Stimulated activated CD8-positive, alpha-beta memory T cell treated with anti-CD3 and anti-CD28 coated beads, Interleukin-12 subunit alpha, Interleukin-12 subunit beta, amount 100 ng/mL, for 1 hour (primary cell): Measurements from ENCODE around the gene CASR.

Experiments used
- DNase-seq: peaks from one replicate; pipeline ENCODE4 v3.0.0-alpha.2; 2020; ENCODE audit warnings: low read depth

Gene CASR

DNA sequence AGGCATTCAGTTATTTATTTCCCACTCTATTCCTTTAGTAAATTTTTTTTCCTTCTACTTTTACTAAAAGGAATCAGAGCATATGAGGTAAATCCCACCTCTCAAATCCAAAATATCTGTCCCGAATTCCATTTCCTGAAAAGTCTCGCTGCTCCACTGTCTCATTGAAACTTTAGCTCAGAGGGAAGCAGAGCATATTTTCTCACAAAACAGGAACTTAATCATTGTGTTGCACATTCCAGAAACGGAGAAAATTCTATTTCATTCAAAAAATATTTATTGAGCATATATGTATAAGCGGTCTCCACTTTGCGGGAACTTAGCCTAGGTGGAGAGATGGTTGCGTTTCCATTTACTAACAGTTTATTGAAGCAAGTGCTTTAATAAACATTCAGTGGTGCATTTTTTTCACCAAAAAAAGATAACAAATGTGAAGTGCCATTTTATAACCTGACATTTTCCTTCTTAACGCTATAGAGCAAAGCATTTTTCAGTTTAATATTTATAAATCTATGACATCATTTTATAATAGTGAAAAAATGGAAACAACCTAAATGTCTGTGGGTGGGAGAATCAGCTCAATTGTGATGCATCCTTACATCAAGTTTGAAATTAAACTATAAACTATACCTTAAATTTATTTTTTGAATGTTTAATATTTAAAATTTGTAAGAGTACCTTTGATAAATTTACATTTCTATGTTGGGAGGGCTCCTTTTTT, 74.3 kb downstream of the CASR start:
- no peak for DNase-seq

DNA sequence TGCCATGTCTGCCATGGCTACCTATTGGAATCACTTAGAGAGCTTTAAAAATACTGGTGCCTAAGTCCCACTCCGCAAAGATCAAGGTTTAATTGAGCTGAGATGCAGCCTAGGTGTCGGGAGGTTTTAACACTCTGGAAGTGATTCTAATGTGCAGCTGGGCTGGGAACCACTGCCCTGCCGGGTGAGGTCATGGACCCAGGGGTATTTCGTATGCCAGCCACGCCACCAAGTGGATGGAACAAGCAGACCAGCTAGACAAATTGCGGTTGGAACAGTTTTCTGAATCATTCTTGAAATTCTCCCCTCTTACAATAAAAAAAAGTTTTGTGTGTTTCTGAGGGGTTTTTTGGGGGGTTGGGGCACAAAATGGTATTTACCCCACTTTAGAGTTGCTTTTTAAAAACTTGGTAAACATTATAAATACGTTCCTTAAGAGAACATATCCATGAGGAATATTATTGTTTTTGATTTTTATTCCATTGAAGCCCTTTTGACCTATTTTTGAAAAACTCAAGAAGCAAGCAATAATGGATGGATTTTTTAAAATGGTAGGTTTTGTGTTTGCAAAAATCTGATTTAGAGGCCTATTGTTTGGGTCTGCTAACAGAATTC, 75.4 kb downstream of the CASR start:
- peak; percentile 5 for DNase-seq

DNA sequence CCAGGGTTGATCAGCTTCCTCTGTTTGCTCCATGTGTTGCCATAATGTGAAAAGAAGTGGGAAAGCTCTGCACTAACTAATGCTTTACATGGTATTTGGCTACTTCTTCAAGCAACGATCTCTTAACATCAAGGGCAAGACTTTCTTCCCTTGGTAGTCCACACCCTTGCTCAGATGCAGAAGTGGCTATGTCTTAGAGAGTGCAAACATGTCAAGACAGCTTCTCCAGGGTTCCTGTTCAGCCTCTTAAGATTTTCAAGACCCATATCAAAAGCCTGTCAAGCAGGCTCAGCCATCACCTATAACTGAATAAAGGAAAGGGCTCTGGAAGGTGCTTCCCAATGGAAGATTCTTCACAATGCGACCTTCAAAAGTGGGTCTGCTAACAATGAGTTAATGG, 76.7 kb downstream of the CASR start:
- no peak for DNase-seq

DNA sequence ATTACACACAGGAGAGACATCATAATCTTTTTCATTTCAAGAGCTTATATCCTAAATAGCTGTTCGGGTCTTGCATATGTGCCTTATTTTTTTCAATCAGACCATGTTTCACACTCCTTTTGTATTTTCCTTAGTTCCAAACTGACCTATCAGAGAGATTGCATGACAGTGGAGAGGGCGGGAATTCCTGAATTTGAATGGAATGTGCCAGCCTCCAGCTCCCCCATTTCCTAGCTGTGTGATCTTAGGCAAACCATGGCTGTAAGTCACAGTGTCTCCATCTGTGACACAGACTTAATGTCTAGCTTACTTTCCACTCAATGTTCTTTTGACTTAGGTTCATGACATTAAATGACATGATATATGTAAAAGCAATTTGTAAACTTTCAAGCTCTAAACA, 79.6 kb downstream of the CASR start:
- no peak for DNase-seq

DNA sequence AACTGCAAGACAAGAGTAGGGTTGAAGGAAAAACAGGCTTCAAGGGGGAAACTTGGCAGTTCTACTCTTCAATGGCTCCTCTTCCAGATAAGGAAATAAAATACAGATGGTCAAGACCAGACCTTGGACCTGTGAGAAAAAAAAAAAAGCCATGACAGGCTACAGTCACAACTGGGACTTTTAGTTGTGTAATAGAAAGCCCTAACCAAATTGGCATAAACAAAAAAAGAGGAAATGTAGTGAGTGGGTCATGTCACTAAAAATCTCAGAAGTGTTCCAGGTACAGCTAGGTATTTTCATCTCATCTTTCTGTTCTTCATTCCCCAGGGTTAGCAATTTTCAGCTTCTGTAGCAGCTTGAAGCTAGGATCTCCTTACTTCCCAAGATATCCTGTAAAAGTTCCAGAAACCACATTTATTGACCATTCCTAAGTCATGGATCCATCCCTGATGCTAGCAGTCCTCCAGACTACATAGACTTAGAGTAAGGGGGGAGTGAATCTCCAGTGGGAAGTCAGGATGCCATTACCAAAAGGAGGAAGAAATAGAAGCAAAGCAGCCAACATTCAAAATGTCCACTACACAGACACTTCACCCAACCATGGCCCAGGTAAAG, 80.6 kb downstream of the CASR start:
- no peak for DNase-seq

DNA sequence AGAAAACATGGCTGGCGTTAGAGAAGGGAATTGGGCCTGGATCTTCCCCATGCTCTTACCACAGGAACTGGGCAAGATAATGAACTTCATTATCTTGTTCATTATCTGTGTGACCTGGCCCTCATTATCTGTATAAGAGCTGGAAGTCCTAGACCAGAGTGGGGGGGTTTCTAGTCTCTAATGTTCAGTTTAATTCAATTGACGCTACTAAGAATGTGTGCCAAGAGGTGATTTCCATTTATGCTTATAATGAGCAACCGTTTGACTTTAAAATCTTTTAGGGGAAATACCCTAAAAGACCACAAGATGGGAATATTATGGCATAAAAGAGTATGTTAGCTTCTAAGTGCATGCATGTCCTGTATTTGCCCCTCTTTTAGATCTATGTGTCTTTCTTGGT, 82.5 kb downstream of the CASR start:
- no peak for DNase-seq

DNA sequence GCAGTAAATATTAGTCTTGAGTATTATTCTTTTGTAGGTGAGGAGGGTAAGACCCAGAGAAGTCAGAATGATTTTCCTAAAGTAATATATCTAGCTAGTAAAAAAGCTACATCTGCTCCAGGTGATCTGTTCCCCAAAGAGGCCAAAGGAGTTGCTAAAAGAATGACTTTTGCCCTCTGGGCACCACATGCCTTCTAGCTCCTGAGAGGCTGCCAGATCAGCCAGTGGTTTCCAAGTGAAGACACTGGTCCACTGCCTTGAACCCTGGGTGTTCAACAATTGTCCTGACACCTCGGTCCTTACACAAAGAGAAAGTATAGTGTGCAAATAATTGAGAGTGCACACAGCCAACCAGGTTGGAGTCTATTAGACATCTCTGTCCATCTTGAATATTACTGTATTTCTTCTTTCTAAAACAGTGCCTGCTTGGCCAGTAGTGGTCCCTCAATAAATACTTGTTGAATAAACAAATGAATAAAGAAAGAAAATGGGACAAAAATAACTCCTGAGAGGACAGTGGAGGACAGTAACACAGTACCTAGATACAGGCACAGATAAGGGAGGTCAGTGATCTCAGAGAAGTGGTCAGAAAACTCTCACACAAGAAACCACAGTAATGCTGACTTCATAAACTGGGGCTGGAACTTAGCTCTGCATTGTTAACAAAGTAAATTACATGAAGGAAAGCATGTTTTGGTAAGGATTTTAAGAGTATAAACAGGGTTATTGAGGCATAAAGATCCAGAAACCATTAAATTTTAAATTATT, 85.0 kb downstream of the CASR start:
- DNase-seq: no peak

DNA sequence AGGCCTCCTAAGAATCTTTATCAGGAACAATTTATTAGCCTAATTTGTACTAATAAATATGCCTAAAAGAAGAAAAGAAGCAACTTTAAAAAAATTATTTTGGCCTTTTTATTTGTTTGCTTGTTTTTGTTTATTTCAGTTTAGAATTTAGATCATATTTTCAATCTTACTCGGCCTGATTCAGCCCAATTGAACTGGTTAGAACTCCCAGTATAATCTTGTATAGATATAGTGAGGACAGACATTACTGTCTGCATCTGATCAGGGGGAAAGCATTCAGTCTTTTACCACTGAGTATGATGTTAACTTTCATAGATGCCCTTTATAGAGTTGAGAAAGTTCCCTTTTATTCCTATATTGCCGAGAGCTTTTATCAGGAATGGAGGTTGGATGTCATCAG, 85.6 kb downstream of the CASR start:
- no peak for DNase-seq

DNA sequence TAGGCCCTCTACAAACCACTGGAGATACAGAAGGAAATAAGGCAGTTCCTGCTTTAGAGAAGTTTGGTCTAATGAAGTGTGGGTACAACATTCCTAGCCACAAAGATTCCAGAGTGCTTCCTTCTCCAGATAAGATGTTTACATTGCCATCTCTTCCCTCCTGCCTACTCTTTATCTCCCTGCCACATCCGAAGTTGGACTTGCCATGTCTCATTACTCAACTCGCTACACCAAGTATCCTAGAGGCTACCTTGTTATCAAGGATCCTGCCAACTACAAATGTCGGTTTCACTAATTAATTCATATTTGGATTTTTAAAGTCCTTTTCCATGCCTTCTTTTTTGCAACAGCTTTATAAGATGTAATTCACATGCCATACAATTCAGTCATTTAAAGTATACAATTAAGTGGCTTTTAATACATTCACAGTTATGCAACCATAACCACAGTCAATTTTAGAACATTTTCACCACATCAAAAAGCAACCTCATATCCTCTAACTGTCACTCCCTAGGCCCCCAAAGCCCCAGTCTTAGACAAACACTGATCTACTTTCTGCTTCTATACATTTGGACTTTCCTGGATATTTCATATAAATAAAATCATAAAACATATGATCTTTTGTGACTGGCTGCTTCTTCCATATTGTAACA, 87.9 kb downstream of the CASR start:
- DNase-seq: no peak

DNA sequence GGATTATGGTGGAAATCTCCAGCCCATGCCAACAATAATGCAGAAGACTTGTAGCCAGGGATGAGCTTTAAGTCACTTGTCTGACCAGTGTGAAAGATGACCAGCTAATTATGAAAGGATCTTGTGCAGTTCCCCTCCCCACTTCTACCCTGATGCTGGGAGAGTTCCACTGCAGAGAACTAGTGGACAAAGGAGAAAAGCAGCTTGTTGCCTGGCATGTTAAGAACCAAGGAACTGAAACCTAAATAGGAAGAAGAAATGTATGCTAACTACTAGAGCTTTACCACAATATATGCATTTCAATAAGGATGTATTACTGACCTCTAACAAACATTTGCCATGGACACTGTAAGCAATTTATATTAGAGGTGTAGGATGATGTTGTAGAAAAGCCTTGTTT, 89.4 kb downstream of the CASR start:
- no peak for DNase-seq

DNA sequence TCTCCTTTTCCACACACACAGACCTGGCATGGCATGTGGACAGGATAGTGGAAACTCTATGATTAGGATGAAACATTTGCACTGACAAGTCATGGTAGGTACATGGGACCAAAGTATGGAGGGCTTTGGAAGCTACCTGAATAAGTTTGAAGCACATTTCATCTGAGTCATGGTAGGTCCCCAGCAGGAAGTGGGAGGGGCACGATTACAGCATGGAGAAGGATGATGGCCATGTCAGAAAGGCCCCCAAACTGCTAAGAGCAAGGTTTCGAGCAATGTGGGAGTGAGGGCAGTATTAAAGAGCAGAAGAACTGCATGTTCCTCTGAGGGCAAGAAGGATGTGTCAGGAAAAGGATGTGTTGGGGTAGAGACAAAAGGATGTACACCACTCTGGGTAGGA, 90.0 kb downstream of the CASR start:
- DNase-seq: no peak

DNA sequence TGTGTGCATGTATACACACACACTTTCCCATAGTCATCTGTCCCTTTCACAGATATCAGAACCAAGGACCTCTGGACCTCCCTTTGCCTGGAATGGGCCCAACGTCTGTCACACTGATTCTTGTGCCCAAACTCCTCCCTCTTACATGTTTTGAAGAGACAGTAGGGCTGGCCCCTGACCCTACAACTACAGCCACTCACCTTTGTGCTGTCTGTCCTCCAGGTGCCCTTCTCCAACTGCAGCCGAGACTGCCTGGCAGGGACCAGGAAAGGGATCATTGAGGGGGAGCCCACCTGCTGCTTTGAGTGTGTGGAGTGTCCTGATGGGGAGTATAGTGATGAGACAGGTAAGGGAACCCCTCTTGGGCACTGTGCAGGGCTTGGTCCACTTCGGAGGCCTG, 98.4 kb downstream of the CASR start:
- DNase-seq: no peak

DNA sequence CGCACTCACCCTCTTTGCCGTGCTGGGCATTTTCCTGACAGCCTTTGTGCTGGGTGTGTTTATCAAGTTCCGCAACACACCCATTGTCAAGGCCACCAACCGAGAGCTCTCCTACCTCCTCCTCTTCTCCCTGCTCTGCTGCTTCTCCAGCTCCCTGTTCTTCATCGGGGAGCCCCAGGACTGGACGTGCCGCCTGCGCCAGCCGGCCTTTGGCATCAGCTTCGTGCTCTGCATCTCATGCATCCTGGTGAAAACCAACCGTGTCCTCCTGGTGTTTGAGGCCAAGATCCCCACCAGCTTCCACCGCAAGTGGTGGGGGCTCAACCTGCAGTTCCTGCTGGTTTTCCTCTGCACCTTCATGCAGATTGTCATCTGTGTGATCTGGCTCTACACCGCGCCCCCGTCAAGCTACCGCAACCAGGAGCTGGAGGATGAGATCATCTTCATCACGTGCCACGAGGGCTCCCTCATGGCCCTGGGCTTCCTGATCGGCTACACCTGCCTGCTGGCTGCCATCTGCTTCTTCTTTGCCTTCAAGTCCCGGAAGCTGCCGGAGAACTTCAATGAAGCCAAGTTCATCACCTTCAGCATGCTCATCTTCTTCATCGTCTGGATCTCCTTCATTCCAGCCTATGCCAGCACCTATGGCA, 100.5 kb downstream of the CASR start:
- no peak for DNase-seq

DNA sequence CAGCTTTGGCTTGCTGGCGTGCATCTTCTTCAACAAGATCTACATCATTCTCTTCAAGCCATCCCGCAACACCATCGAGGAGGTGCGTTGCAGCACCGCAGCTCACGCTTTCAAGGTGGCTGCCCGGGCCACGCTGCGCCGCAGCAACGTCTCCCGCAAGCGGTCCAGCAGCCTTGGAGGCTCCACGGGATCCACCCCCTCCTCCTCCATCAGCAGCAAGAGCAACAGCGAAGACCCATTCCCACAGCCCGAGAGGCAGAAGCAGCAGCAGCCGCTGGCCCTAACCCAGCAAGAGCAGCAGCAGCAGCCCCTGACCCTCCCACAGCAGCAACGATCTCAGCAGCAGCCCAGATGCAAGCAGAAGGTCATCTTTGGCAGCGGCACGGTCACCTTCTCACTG, 101.0 kb downstream of the CASR start:
- no peak for DNase-seq

DNA sequence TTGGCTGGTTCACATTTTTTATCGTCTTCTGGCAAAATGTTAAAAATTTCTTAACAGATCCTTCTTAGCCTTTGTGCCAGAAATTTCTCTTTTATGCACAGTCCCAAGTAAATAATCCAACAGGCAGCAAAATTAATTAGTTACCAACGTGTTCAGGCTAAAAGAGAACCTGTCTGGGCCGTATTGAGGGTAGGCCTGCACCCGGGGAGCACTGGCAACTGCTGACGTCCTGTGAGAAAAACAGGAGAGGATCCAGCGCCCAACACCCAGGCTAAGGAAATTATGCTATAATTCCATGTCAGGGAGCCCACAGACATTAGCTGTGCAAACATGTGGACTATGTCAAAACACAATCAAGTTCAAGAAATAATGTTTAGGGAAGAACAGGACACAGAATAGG, 110.9 kb downstream of the CASR start:
- no peak for DNase-seq

DNA sequence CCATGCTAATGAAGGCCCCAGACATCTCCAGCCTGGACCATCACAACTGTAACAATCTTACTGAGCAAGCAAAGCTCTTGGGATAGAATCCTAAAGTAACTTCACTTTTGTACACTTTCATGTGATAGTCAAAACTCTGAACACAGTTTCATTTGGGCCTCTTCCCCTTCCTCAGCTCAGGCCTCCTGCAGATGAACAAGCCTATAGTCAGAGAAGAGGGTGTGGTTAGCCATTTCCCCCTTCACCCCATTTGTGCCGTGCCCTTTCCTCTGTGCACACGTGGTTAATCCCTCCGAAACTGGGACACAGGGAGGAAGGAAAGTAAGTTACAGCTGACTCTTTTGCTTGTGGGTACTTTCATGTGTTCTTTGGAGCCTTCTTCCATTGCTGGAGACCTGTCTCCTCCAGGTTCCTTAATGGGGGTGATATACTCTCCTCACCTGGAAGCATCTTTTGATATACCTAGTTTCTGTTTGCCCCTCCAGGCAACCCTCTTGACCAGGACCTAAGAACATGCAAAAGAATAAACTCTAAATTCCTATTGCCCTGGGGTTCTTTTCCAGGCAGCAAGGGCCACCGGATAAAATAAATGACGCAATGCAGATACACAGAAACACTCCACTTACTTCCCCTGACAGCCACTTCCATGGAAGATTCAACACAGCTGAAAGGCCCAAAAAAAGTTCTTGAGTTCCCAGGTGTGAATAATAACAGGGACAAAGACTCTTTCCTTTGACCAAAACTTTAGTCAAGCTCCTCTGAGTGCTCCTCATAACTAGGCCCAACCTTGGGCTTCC, 112.0 kb downstream of the CASR start:
- no peak for DNase-seq

DNA sequence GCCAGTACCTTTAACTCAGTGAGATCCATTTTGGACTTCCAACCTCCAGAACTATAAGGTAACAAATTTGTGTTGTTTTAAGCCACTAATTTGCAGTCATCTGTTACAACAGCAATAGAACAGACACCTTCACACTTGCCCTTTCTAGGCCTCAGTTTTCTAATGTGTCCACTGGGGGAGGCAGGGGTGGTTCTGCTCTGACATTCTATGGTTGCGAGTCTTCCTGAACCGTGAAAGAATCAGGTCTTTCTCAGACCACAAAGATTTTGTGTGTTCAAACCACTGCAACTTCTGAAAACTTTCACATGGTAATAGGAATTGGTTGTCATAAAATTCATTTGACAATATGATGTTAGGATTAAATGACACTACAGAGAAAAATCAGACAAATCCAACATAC, 114.8 kb downstream of the CASR start:
- no peak for DNase-seq

DNA sequence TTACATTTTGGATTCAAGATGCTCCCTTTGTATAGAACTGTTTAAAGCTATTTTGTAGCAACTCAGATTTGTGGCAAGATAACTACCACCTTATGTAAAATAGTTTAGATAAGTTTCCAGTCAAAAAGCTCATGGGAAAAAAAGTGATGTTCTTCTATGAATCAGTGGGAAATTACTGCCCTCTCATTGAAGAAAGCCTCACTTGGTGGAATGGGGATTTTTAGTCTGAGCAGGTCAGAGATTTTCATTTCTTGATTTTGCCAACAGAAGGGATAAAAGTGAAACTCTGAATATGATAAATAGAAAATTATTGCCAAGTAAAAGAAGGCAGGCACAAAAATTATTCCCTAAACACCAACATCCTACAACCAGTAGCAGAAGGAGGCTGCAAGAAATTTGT, 115.7 kb downstream of the CASR start:
- DNase-seq: no peak

DNA sequence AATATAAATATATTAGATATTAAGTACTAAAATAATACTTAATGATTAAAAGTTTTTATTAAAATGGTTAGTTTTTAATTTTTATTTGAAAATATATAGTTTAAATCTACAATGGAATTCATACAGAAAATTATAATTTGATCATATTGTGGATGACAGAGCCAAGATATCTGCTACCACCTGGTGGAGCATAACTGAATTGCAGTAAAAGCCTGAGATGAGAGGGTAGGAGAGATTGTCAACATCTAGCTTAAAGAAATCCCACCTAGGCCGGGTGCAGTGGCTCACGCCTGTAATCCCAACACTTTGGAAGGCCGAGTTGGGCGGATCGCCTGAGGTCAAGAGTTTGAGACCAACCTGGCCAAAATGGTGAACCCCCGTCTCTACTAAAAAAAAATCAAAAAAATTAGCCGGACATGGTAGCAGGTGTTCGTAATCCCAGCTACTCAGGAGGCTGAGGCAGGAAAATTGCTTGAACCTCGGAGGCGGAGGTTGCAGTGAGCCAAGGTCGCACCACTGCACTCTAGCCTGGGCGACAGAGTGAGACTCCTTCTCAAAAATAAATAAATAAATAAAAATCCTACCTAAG, 116.5 kb downstream of the CASR start:
- no peak for DNase-seq

DNA sequence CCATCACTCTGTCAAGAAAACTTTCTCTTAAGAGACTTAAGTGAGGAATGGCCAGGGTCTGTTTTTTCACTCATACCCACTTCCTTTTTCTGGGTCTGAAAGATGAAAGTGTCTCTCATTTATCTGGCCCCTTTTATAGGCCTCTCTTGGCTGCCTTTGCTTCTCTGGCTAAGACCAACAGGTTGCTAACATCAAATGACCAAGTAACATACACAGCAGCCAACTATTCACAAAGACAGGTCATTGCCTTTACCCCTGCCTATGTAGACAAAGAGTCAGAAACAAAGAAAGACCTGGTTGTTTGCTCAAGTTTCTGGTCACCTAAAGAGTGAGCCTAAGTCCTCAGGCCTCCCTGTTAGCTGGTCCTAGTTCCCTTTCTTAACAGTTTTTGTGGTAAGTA, 117.6 kb downstream of the CASR start:
- no peak for DNase-seq
